ENCODE data around the gene PIEZO1. TPM values are rescaled to one million over a fixed set of nuclear protein-coding genes. Genes with fewer than 3 reads are reported as not detected.

Gene PIEZO1
- total and polyA plus RNA-seq, 7 experiments from 2014 or later = 3.6 to 237 (median 111) TPM

GRCh38 chr16:88809676-88810165 is 24.7 kb upstream of the PIEZO1 start:
- Histone ChIP-seq H3K4me1 (ENCODE audit: control insufficient read depth in 2 of 2, insufficient read depth in 2 of 2, low read length in 2 of 2) (peaks cover 8 to 11% of the 10 kb centered on the region in 2 donors), H3K36me3 (ENCODE audit: control insufficient read depth in 2 of 3, insufficient read depth in 3 of 3, low read length in 3 of 3) (peaks cover 0 to 26% (median 0%) of the 10 kb centered on the region in 3 experiments), H3K27me3 (ENCODE audit: control insufficient read depth in 2 of 2, insufficient read depth in 2 of 2, low read length in 2 of 2) (no peaks in the 10 kb centered on the region), H3K4me3 (ENCODE audit: low read length) (no peak overlapping the region), H3K27ac (ENCODE audit: low read depth, low read length) (peak overlapping the region; percentile 84), H3K9me3 (ENCODE audit: control insufficient read depth in 2 of 3, low read length in 3 of 3) (no peaks in the 10 kb centered on the region)
- DNase-seq (no peak), ATAC-seq (no peak)
- Mint-ChIP-seq H3K27ac (peak overlapping the region in 5 of 9 donors; percentile 19 to 73 (median 55)), H3K9me3 (no peaks in the 10 kb centered on the region), H3K4me1 (peaks cover 0 to 26% (median 12%) of the 10 kb centered on the region in 7 donors), H3K36me3 (peaks cover 0 to 4% (median 0%) of the 10 kb centered on the region in 5 donors), H3K4me3 (peak overlapping the region in 9 of 10 donors; percentile 81 to 99 (median 95)), H3K27me3 (no peaks in the 10 kb centered on the region)
- intact Hi-C loops (cut with micrococcal nuclease) = loop anchor here in 1 of 2 donors (2.0 to 5.0 kb wide), 4 partner anchors 25 to 698 kb away; partner anchors contain the start of genes CDH15, PIEZO1, SPG7 and ZC3H18
- POLR2A ChIA-PET = interaction anchor here (3.1 to 5.6 kb wide), 3 partner anchors 27 to 65 kb away, joined by 15 to 71 read pairs (median 42); partner anchors contain the start of genes GALNS, PIEZO1 and TRAPPC2L
- CTCF ChIA-PET = interaction anchor here (1.2 to 1.6 kb wide), 2 partner anchors 9 to 48 kb away, joined by 3 to 6 read pairs; partner anchors contain the start of genes GALNS and TRAPPC2L

- peaks cover 0 to 26% (median 0%) of the 10 kb centered on the region in 3 experiments for H3K36me3 ChIP-seq (ENCODE audit: control insufficient read depth in 2 of 3, insufficient read depth in 3 of 3, low read length in 3 of 3)
- H3K4me3 ChIP-seq (ENCODE audit: low read length) = no peak overlapping the region
- CTCF ChIA-PET = no interaction called here
- peaks cover 0 to 4% (median 0%) of the 10 kb centered on the region in 5 donors for H3K36me3 Mint-ChIP-seq
- intact Hi-C loops (cut with micrococcal nuclease) = no loop called here
- no peaks in the 10 kb centered on the region for H3K9me3 Mint-ChIP-seq
- peaks cover 0 to 26% (median 12%) of the 10 kb centered on the region in 7 donors for H3K4me1 Mint-ChIP-seq
- no peak for ATAC-seq
- peak overlapping the region in 8 of 10 donors; percentile 9 to 97 (median 41) for H3K4me3 Mint-ChIP-seq
- peak overlapping the region in 3 of 9 donors; percentile 14 to 69 (median 55) for H3K27ac Mint-ChIP-seq
- no peaks in the 10 kb centered on the region for H3K27me3 ChIP-seq (ENCODE audit: control insufficient read depth in 2 of 2, insufficient read depth in 2 of 2, low read length in 2 of 2)
- POLR2A ChIA-PET = interaction anchor here (0.8 to 5.6 kb wide), 3 partner anchors 27 to 288 kb away, joined by 4 to 71 read pairs (median 42); partner anchors contain the start of genes GALNS, PIEZO1 and TRAPPC2L
- H3K27ac ChIP-seq (ENCODE audit: low read depth, low read length) = no peak overlapping the region
- no peaks in the 10 kb centered on the region for H3K27me3 Mint-ChIP-seq
- no peaks in the 10 kb centered on the region for H3K9me3 ChIP-seq (ENCODE audit: control insufficient read depth in 2 of 3, low read length in 3 of 3)
- peaks cover 11 to 12% of the 10 kb centered on the region in 2 donors for H3K4me1 ChIP-seq (ENCODE audit: control insufficient read depth in 2 of 2, insufficient read depth in 2 of 2, low read length in 2 of 2)
- no peak for DNase-seq
These were observed 24.2 kb upstream of the PIEZO1 start for GRCh38 chr16:88809068-88809675.

- Mint-ChIP-seq H3K27ac (peak overlapping the region in 2 of 9 donors; percentile 14 to 26), H3K36me3 (peaks cover 0 to 4% (median 0%) of the 10 kb centered on the region in 5 donors)
- H3K9me3 ChIP-seq (ENCODE audit: control insufficient read depth in 2 of 3, low read length in 3 of 3) = no peaks in the 10 kb centered on the region
These were observed 22.8 kb upstream of the PIEZO1 start for GRCh38 chr16:88807626-88808453.

GRCh38 chr16:88807142-88807625 is 22.2 kb upstream of the PIEZO1 start:
- no peaks in the 10 kb centered on the region for H3K9me3 Mint-ChIP-seq
- POLR2A ChIA-PET = interaction anchor here (0.6 to 1.5 kb wide), 2 partner anchors 26 to 926 kb away, joined by 3 to 7 read pairs; no protein-coding TSS in a partner anchor
- H3K27ac Mint-ChIP-seq = no peak overlapping the region
- Histone ChIP-seq H3K27ac (ENCODE audit: low read depth, low read length) (no peak overlapping the region), H3K9me3 (ENCODE audit: control insufficient read depth in 2 of 3, low read length in 3 of 3) (no peaks in the 10 kb centered on the region), H3K27me3 (ENCODE audit: control insufficient read depth in 2 of 2, insufficient read depth in 2 of 2, low read length in 2 of 2) (no peaks in the 10 kb centered on the region), H3K36me3 (ENCODE audit: control insufficient read depth in 2 of 3, insufficient read depth in 3 of 3, low read length in 3 of 3) (peaks cover 0 to 26% (median 0%) of the 10 kb centered on the region in 3 experiments), H3K4me3 (ENCODE audit: low read length) (no peak overlapping the region), H3K4me1 (ENCODE audit: control insufficient read depth in 2 of 2, insufficient read depth in 2 of 2, low read length in 2 of 2) (peaks cover 14% of the 10 kb centered on the region in 2 donors)
- ATAC-seq (no peak), DNase-seq (no peak)
- H3K4me1 Mint-ChIP-seq = peaks cover 0 to 27% (median 12%) of the 10 kb centered on the region in 7 donors
- CTCF ChIA-PET = interaction anchor here (0.6 kb wide), 1 partner anchor 489 kb away, joined by 4 read pairs; no protein-coding TSS in a partner anchor
- H3K36me3 Mint-ChIP-seq = peaks cover 0 to 4% (median 0%) of the 10 kb centered on the region in 5 donors
- peak overlapping the region in 1 of 10 donors; percentile 30 for H3K4me3 Mint-ChIP-seq
- intact Hi-C loops (cut with micrococcal nuclease) = no loop called here
- no peaks in the 10 kb centered on the region for H3K27me3 Mint-ChIP-seq

More at GRCh38 chr16:88807626-88808453, 22.8 kb upstream of the PIEZO1 start:
- H3K9me3 Mint-ChIP-seq = no peaks in the 10 kb centered on the region
- peaks cover 0 to 23% (median 12%) of the 10 kb centered on the region in 7 donors for H3K4me1 Mint-ChIP-seq
- H3K4me3 Mint-ChIP-seq = peak overlapping the region in 2 of 10 donors; percentile 46 to 70
- intact Hi-C loops (cut with micrococcal nuclease) = no loop called here
- ChIA-PET POLR2A (interaction anchor here (0.6 to 5.6 kb wide), 3 partner anchors 27 to 926 kb away, joined by 3 to 42 read pairs (median 7); partner anchors contain the start of genes GALNS and TRAPPC2L), CTCF (no interaction called here)
- no peak for ATAC-seq
- no peak for DNase-seq
- Histone ChIP-seq H3K36me3 (ENCODE audit: control insufficient read depth in 2 of 3, insufficient read depth in 3 of 3, low read length in 3 of 3) (peaks cover 0 to 26% (median 0%) of the 10 kb centered on the region in 3 experiments), H3K4me1 (ENCODE audit: control insufficient read depth in 2 of 2, insufficient read depth in 2 of 2, low read length in 2 of 2) (peaks cover 11 to 14% of the 10 kb centered on the region in 2 donors), H3K4me3 (ENCODE audit: low read length) (no peak overlapping the region), H3K27me3 (ENCODE audit: control insufficient read depth in 2 of 2, insufficient read depth in 2 of 2, low read length in 2 of 2) (no peaks in the 10 kb centered on the region), H3K27ac (ENCODE audit: low read depth, low read length) (no peak overlapping the region)
- H3K27me3 Mint-ChIP-seq = no peaks in the 10 kb centered on the region

- no peak for ATAC-seq
- POLR2A ChIA-PET = interaction anchor here (1.1 to 1.5 kb wide), 2 partner anchors 25 to 441 kb away, joined by 3 to 7 read pairs; no protein-coding TSS in a partner anchor
- intact Hi-C loops (cut with micrococcal nuclease) = no loop called here
- Mint-ChIP-seq H3K36me3 (peaks cover 0 to 4% (median 0%) of the 10 kb centered on the region in 5 donors), H3K9me3 (no peaks in the 10 kb centered on the region), H3K27ac (peak overlapping the region in 1 of 9 donors; percentile 56), H3K4me3 (peak overlapping the region in 1 of 10 donors; percentile 5), H3K4me1 (peaks cover 0 to 27% (median 12%) of the 10 kb centered on the region in 7 donors), H3K27me3 (no peaks in the 10 kb centered on the region)
- DNase-seq = no peak
- H3K4me1 ChIP-seq (ENCODE audit: control insufficient read depth in 2 of 2, insufficient read depth in 2 of 2, low read length in 2 of 2) = peaks cover 14 to 20% of the 10 kb centered on the region in 2 donors
- no peak overlapping the region for H3K4me3 ChIP-seq (ENCODE audit: low read length)
- CTCF ChIA-PET = interaction anchor here (0.6 kb wide), 1 partner anchor 489 kb away, joined by 4 read pairs; no protein-coding TSS in a partner anchor
- peaks cover 0 to 26% (median 0%) of the 10 kb centered on the region in 3 experiments for H3K36me3 ChIP-seq (ENCODE audit: control insufficient read depth in 2 of 3, insufficient read depth in 3 of 3, low read length in 3 of 3)
- H3K27ac ChIP-seq (ENCODE audit: low read depth, low read length) = no peak overlapping the region
- H3K27me3 ChIP-seq (ENCODE audit: control insufficient read depth in 2 of 2, insufficient read depth in 2 of 2, low read length in 2 of 2) = no peaks in the 10 kb centered on the region
- no peaks in the 10 kb centered on the region for H3K9me3 ChIP-seq (ENCODE audit: control insufficient read depth in 2 of 3, low read length in 3 of 3)
These were observed 21.6 kb upstream of the PIEZO1 start for GRCh38 chr16:88806491-88807111.
